HCT116 (cell line): ENCODE results near the gene CD82. TPM values are rescaled to one million over a fixed set of nuclear protein-coding genes. Genes with fewer than 3 reads are reported as not detected.

Experiments
- ATAC-seq: fragments of 200-7000 bp; cut with Tn5 transposase; 2 replicates; pipeline ENCODE4 v1.9.1; 2020; ENCODE audit warnings: mild to moderate bottlenecking, moderate library complexity
- BruUV-seq: library from RNA; stranded (reverse); fragments of 400-500 nt; replicated peaks from 2 replicates; lab custom pipeline; 2021; lab: Mats Ljungman, UMichigan
- CTCF ChIA-PET: fragments of 300-600 bp; sonication (Branson Sonifier 250); formaldehyde crosslinking; loops from one replicate; lab custom pipeline; 2021; ENCODE audit warnings: antibody characterized with exemption; lab: Charles Lee
- POLR2A ChIA-PET: fragments of 300-600, 350-600 bp; sonication (Branson Sonifier 250); formaldehyde crosslinking; loops from one replicate; lab custom pipeline; 2021; ENCODE audit warnings: antibody characterized with exemption; lab: Charles Lee
- RAD21 ChIA-PET, 2 experiments: fragments of 300-600 bp; sonication (Branson Sonifier 250); formaldehyde crosslinking; loops; one replicate each; lab custom pipeline; 2023; ENCODE audit warnings: low total read pairs in 2 of 2; ENCODE audit not compliant: uncharacterized antibody in 2 of 2, unreplicated experiment in 2 of 2, low non-redundant PET in 1 of 2; lab: Charles Lee
- DNase-seq: peaks from one replicate; pipeline ENCODE4 v3.0.0-alpha.2; 2010; ENCODE audit warnings: low read depth, low spot score
- H2AFZ ChIP-seq: fragments of 200-600 bp; shearing (Covaris generic), sonication (generic); 2 replicates; pipeline ENCODE4 v1.6.1; 2017; ENCODE audit warnings: low read depth, mixed run types, mixed read lengths, antibody characterized with exemption, low read length; ENCODE audit not compliant: poor library complexity, severe bottlenecking
- H3K27ac ChIP-seq: 2 replicates; pipeline ENCODE4 v1.5.1; 2012; ENCODE audit warnings: low read depth, low read length
- H3K27me3 ChIP-seq: fragments of 200-600 bp; sonication (generic); 2 replicates; pipeline ENCODE4 v1.6.1; 2016; ENCODE audit warnings: mixed run types, low read length, mixed read lengths; ENCODE audit not compliant: insufficient read depth
- H3K36me3 ChIP-seq, 2 experiments: fragments of 200-500 bp in 1 of 2; fragments of 200-600 bp in 1 of 2; sonication (Bioruptor generic) in 1 of 2; sonication (generic) in 1 of 2; 2 replicates each; pipeline versions ENCODE4 v1.5.1 to v1.6.1; 2014 to 2016; ENCODE audit warnings: low read length in 2 of 2, inconsistent platforms in 1 of 2, mixed read lengths in 1 of 2, mixed run types in 1 of 2; ENCODE audit not compliant: insufficient read depth in 2 of 2, control insufficient read depth in 1 of 2
- H3K4me1 ChIP-seq, 2 experiments: fragments of 200-600 bp in 1 of 2; sonication (generic) in 1 of 2; 2 replicates each; pipeline versions ENCODE4 v1.5.1 to v1.6.1; 2012 to 2017; ENCODE audit warnings: low read length in 2 of 2, inconsistent platforms in 1 of 2, mild to moderate bottlenecking in 1 of 2, mixed read lengths in 1 of 2, mixed run types in 1 of 2, moderate library complexity in 1 of 2; ENCODE audit not compliant: insufficient read depth in 2 of 2, control insufficient read depth in 1 of 2
- H3K4me2 ChIP-seq: fragments of 200-600 bp; sonication (generic); 2 replicates; pipeline ENCODE4 v1.6.1; 2017; ENCODE audit warnings: mixed run types, low read length, mixed read lengths
- H3K4me3 ChIP-seq, 2 experiments: fragments of 200-600 bp in 1 of 2; sonication (generic) in 1 of 2; replicated peaks in 1 of 2; 2 replicates each; pipeline ENCODE4 v1.5.1; 2011 to 2016; ENCODE audit warnings: low read length in 2 of 2, control low read depth in 1 of 2, low read depth in 1 of 2, mild to moderate bottlenecking in 1 of 2, mixed read lengths in 1 of 2, mixed run types in 1 of 2
- H3K79me2 ChIP-seq: fragments of 200-600 bp; sonication (generic); 2 replicates; pipeline ENCODE4 v1.6.1; 2017; ENCODE audit warnings: mild to moderate bottlenecking, mixed run types, low read length, moderate library complexity, mixed read lengths; ENCODE audit not compliant: insufficient read depth
- H3K9ac ChIP-seq: fragments of 200-600 bp; sonication (generic); 2 replicates; pipeline ENCODE4 v1.6.1; 2016; ENCODE audit warnings: low read length, mixed read lengths
- H3K9me2 ChIP-seq: fragments of 200-600 bp; sonication (generic), shearing (Covaris generic); 2 replicates; pipeline ENCODE4 v1.6.1; 2017; ENCODE audit warnings: mixed run types, mild to moderate bottlenecking, moderate library complexity; ENCODE audit not compliant: insufficient read depth
- H3K9me3 ChIP-seq, 2 experiments: fragments of 200-500 bp in 1 of 2; fragments of 200-600 bp in 1 of 2; sonication (Bioruptor generic) in 1 of 2; sonication (generic) in 1 of 2; 2 replicates each; pipeline ENCODE4 v1.6.1; 2014 to 2017; ENCODE audit warnings: low read length in 2 of 2, mixed read lengths in 2 of 2, inconsistent platforms in 1 of 2, low read depth in 1 of 2, mild to moderate bottlenecking in 1 of 2, mixed run types in 1 of 2, moderate library complexity in 1 of 2; ENCODE audit not compliant: control insufficient read depth in 1 of 2, insufficient read depth in 1 of 2
- H4K20me1 ChIP-seq: fragments of 200-600 bp; sonication (generic), shearing (Covaris generic); 2 replicates; pipeline ENCODE4 v1.6.1; 2017; ENCODE audit warnings: mixed run types, mild to moderate bottlenecking, moderate library complexity; ENCODE audit not compliant: insufficient read depth
- CBX3 ChIP-seq: IDR thresholded peaks from 2 replicates; pipeline ENCODE4 v1.6.1; 2012; ENCODE audit warnings: low read depth
- CTCF ChIP-seq, 3 experiments: fragments of 200-600 bp in 1 of 3; sonication (generic) in 1 of 3; IDR thresholded peaks in 2 of 3; conservative IDR thresholded peaks in 1 of 3; 2 replicates each; pipeline ENCODE4 v1.5.1; 2012 to 2017; ENCODE audit warnings: low read depth in 2 of 3, low read length in 2 of 3, antibody characterized with exemption in 1 of 3, borderline replicate concordance in 1 of 3, control low read depth in 1 of 3, mild to moderate bottlenecking in 1 of 3, mixed read lengths in 1 of 3, mixed run types in 1 of 3, moderate library complexity in 1 of 3; ENCODE audit not compliant: insufficient read depth in 1 of 3
- ELF1 ChIP-seq: IDR thresholded peaks from 2 replicates; pipeline ENCODE4 v1.6.1; 2012; ENCODE audit warnings: low read depth, borderline replicate concordance
- EZH2 ChIP-seq: fragments of 200-600 bp; sonication (generic); IDR thresholded peaks from 2 replicates; pipeline ENCODE4 v1.6.1; 2017; ENCODE audit warnings: antibody characterized with exemption, mixed run types
- EZH2phosphoT487 ChIP-seq: fragments of 200-600 bp; IDR thresholded peaks from 2 replicates; pipeline ENCODE4 v1.6.1; 2018; ENCODE audit warnings: antibody characterized with exemption, borderline replicate concordance
- FOSL1 ChIP-seq: IDR thresholded peaks from 2 replicates; pipeline ENCODE4 v1.6.1; 2012; ENCODE audit warnings: low read depth
- JUND ChIP-seq: IDR thresholded peaks from 2 replicates; pipeline ENCODE4 v1.6.1; 2012
- MAX ChIP-seq: IDR thresholded peaks from 2 replicates; pipeline ENCODE4 v1.6.1; 2012
- POLR2A ChIP-seq: IDR thresholded peaks from 2 replicates; pipeline ENCODE4 v1.7.0; 2011; ENCODE audit warnings: borderline replicate concordance; ENCODE audit not compliant: insufficient read depth, insufficient read length; ENCODE audit errors: extremely low read depth
- RAD21 ChIP-seq: IDR thresholded peaks from 2 replicates; pipeline ENCODE4 v1.6.1; 2012; ENCODE audit warnings: low read depth, mild to moderate bottlenecking
- REST ChIP-seq: IDR thresholded peaks from 2 replicates; pipeline ENCODE4 v1.6.1; 2012; ENCODE audit warnings: low read depth
- SIN3A ChIP-seq: IDR thresholded peaks from 2 replicates; pipeline ENCODE4 v1.6.1; 2012; ENCODE audit warnings: low read depth
- SP1 ChIP-seq: IDR thresholded peaks from 2 replicates; pipeline ENCODE4 v1.6.1; 2012; ENCODE audit warnings: low read depth
- SRF ChIP-seq: IDR thresholded peaks from 2 replicates; pipeline ENCODE4 v1.6.1; 2012; ENCODE audit warnings: low read depth
- TCF7L2 ChIP-seq: IDR thresholded peaks from 2 replicates; pipeline ENCODE4 v1.7.0; 2011; ENCODE audit warnings: borderline replicate concordance, inconsistent platforms; ENCODE audit not compliant: insufficient read depth, insufficient read length; ENCODE audit errors: extremely low read depth
- YY1 ChIP-seq: IDR thresholded peaks from 2 replicates; pipeline ENCODE4 v1.6.1; 2011; ENCODE audit warnings: low read length, low read depth, moderate library complexity, mild to moderate bottlenecking; ENCODE audit not compliant: insufficient replicate concordance; ENCODE audit errors: extremely low read depth
- ZBTB33 ChIP-seq: IDR thresholded peaks from 2 replicates; pipeline ENCODE4 v1.6.1; 2011; ENCODE audit warnings: mild to moderate bottlenecking, low read length, moderate library complexity; ENCODE audit not compliant: insufficient replicate concordance; ENCODE audit errors: extremely low read depth
- ZFX ChIP-seq: fragments of 450-650 bp; IDR thresholded peaks from 2 replicates; pipeline ENCODE4 v1.6.1; 2017
- ZNF274 ChIP-seq: fragments of 200-500 bp; sonication (Bioruptor generic); IDR thresholded peaks from 2 replicates; pipeline ENCODE4 v1.6.1; 2014; ENCODE audit warnings: mild to moderate bottlenecking, low read depth, low read length, inconsistent platforms
- intact Hi-C: fragments of 100-400 bp; cut with micrococcal nuclease; formaldehyde crosslinking; loops from 2 replicates; pipeline ENCODE4 v1.10.0; 2022
- total RNA-seq: library from RNA; stranded (reverse); gene quantifications from one replicate; pipeline ENCODE4 v1.2.1, GENCODE V29; 2021; ENCODE audit not compliant: unreplicated experiment

The CD82 gene
- total RNA-seq, 1 experiment from 2014 or later: 16.7 TPM

GRCh38 chr11:44607987-44608386 is 42.5 kb downstream of the CD82 start:
- Histone ChIP-seq H3K36me3 (no peaks in the 10 kb centered on the region), H3K9ac (no peak overlapping the region), H2AFZ (no peak overlapping the region), H3K79me2 (no peaks in the 10 kb centered on the region), H3K4me2 (no peak overlapping the region), H3K9me2 (no peaks in the 10 kb centered on the region), H3K4me1 (peaks cover 0 to 5% of the 10 kb centered on the region in 2 experiments; a peak in 1 of 4 replicates), H3K4me3 (no peak overlapping the region), H3K27ac (no peak overlapping the region), H3K9me3 (no peaks in the 10 kb centered on the region), H3K27me3 (no peaks in the 10 kb centered on the region), H4K20me1 (no peaks in the 10 kb centered on the region)
- no peak for DNase-seq
- BruUV-seq: no TSS peak
- ChIA-PET CTCF (interaction anchor here (1.1 kb wide), 1 partner anchor 9 kb away, joined by 7 read pairs; no protein-coding TSS in a partner anchor), RAD21 (no interaction called here), POLR2A (no interaction called here)
- TF ChIP-seq CBX3 (no peak), SIN3A (no peak), ZNF274 (no peak), EZH2phosphoT487 (no peak), ZFX (no peak), REST (no peak), MAX (no peak), YY1 (no peak), POLR2A (no peak), EZH2 (no peak), FOSL1 (no peak), ZBTB33 (no peak), RAD21 (no peak), CTCF (IDR thresholded peaks at IDR 0.05 in 2 of 3, conservative IDR thresholded peaks at IDR 0.05 in 1 of 3; ENCODE audit: borderline replicate concordance in 1 of 3, insufficient read depth in 1 of 3, low read depth in 2 of 3, low read length in 2 of 3) (no peak), JUND (no peak), TCF7L2 (no peak), SP1 (no peak), SRF (no peak), ELF1 (no peak)
- no peak for ATAC-seq
- intact Hi-C loops: no loop called here
